ENCODE data around the gene PCDHB5.
"Not testable (repeated sequence)": the region's sequence is repeated elsewhere in the genome, so short reads cannot be mapped to it uniquely, and the experiment has no call there.

The PCDHB5 gene

DNA sequence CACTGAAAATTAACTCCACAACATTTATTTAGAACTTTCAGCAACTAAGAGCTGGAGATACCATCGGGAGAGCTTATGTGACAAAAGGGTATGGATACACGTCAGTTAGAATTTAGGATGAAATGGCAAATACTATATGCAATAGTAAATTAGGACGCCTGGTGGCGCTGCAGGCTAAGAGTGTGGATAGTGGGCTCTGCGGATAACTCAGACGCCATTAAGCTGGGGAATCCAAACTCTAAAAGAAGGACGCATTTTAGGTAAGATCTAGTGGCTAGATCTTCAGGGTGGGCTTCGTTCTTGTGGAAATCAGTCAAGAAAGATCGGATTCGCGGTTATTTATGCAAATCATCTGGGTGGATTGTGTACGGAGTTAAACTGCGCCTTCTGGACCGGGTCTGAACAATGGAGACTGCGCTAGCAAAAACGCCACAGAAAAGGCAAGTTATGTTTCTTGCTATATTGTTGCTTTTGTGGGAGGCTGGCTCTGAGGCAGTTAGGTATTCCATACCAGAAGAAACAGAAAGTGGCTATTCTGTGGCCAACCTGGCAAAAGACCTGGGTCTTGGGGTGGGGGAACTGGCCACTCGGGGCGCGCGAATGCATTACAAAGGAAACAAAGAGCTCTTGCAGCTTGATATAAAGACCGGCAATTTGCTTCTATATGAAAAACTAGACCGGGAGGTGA, at the start of gene PCDHB5:
TSS of gene PCDHB5 (plus strand) at position 177 of the 688 bp plus-strand sequence. CDS start at position 406, 229 bp downstream.
- peak within 1 kb of the TSS; percentile 34 for H3K4me3 ChIP-seq (ENCODE audit: low read depth, low read length)
- no peak for DNase-seq (ENCODE audit: low read depth)

DNA sequence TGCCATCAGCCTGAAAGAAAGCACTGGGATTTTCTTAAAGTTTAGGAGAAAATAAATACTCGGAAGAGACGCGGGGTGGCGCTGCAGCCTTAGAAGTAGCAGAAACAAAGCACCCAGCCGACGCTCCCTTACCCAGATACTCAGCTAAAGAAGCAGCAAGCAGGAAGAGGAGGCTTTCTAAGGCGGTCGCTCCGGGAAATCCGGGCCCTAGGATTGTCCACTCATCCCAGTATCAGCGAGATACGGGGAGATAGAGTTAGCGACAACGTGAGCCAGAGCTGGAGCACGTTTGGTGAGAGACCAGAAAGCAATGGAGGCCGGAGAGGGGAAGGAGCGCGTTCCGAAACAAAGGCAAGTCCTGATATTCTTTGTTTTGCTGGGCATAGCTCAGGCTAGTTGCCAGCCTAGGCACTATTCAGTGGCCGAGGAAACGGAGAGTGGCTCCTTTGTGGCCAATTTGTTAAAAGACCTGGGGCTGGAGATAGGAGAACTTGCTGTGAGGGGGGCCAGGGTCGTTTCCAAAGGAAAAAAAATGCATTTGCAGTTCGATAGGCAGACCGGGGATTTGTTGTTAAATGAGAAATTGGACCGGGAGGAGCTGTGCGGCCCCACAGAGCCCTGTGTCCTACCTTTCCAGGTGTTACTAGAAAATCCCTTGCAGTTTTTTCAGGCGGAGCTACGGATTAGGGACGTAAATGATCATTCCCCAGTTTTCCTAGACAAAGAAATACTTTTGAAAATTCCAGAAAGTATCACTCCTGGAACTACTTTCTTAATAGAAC, 40.3 kb upstream of the PCDHB5 start, which contains the start of gene PCDHB2:
TSS of gene PCDHB2 (plus strand) at position 135 of the 782 bp plus-strand sequence. CDS start at position 311, 176 bp downstream.
- H3K4me3 ChIP-seq (ENCODE audit: low read depth, low read length), result peak within 1 kb of the TSS; percentile 27

DNA sequence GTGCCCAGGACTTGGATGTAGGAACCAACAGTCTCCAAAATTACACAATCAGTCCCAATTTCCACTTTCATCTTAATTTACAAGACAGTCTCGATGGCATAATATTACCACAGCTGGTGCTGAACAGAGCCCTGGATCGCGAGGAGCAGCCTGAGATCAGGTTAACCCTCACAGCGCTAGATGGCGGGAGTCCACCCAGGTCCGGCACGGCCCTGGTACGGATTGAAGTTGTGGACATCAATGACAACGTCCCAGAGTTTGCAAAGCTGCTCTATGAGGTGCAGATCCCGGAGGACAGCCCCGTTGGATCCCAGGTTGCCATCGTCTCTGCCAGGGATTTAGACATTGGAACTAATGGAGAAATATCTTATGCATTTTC, 39.8 kb upstream of the PCDHB5 start:
- peak overlapping the region; percentile 27 for H3K4me3 ChIP-seq (ENCODE audit: low read depth, low read length)
- DNase-seq (ENCODE audit: low read depth), result no peak

More for the DNA sequence above, 40.3 kb upstream of the PCDHB5 start, which contains the start of gene PCDHB2:
- DNase-seq (ENCODE audit: low read depth), result no peak

DNA sequence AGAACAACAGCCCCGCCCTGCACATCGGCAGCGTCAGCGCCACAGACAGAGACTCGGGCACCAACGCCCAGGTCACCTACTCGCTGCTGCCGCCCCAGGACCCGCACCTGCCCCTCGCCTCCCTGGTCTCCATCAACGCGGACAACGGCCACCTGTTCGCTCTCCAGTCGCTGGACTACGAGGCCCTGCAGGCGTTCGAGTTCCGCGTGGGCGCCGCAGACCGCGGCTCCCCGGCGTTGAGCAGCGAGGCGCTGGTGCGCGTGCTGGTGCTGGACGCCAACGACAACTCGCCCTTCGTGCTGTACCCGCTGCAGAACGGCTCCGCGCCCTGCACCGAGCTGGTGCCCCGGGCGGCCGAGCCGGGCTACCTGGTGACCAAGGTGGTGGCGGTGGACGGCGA, 38.8 kb upstream of the PCDHB5 start:
- DNase-seq (ENCODE audit: low read depth); H3K4me3 ChIP-seq (ENCODE audit: low read depth, low read length): not testable (repeated sequence)

DNA sequence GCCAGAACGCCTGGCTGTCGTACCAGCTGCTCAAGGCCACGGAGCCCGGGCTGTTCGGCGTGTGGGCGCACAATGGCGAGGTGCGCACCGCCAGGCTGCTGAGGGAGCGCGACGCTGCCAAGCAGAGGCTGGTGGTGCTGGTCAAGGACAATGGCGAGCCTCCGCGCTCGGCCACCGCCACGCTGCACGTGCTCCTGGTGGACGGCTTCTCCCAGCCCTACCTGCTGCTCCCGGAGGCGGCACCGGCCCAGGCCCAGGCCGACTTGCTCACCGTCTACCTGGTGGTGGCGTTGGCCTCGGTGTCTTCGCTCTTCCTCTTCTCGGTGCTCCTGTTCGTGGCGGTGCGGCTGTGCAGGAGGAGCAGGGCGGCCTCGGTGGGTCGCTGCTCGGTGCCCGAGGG, 38.4 kb upstream of the PCDHB5 start:
- not testable (repeated sequence) for DNase-seq (ENCODE audit: low read depth); H3K4me3 ChIP-seq (ENCODE audit: low read depth, low read length)

DNA sequence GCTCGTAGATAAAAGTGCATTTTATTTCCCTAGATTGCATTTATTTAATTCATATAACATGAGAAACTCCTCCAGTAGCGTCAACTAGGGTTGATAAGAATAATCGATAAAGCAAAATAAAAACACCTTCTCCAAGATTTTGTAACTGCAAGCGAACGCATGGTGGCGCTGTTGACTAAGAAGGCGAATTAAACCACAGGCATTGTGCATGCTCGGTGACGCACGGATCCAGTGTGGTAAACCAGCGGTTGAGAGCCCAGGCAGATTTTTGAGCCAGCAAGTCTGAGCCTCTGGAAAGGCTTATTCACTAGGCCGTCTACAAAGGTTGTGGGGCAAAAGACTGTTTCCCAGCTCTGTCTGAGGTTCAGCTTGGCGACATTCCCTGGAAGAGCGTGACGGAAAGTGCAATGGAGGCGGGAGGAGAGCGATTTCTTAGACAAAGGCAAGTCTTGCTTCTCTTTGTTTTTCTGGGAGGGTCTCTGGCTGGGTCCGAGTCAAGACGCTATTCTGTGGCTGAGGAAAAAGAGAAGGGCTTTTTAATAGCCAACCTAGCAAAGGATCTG, 34.7 kb upstream of the PCDHB5 start, which contains the start of gene PCDHB3:
TSS of gene PCDHB3 (plus strand) at position 231 of the 563 bp plus-strand sequence. CDS start at position 408, 177 bp downstream.
- DNase-seq (ENCODE audit: low read depth), result no peak
- H3K4me3 ChIP-seq (ENCODE audit: low read depth, low read length), result no peak within 1 kb of the TSS

DNA sequence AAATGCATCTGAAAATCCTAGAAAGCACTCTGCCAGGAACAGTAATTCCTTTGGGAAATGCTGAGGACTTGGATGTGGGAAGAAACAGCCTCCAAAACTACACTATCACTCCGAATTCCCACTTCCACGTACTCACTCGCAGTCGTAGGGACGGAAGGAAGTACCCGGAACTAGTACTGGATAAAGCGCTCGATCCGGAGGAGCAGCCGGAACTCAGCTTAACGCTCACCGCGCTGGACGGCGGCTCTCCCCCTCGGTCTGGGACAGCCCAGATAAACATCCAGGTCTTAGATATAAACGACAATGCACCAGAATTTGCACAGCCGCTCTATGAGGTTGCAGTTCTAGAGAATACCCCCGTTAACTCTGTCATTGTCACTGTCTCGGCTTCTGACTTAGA, 33.9 kb upstream of the PCDHB5 start:
- no peak for DNase-seq (ENCODE audit: low read depth)
- no peak overlapping the region for H3K4me3 ChIP-seq (ENCODE audit: low read depth, low read length)

DNA sequence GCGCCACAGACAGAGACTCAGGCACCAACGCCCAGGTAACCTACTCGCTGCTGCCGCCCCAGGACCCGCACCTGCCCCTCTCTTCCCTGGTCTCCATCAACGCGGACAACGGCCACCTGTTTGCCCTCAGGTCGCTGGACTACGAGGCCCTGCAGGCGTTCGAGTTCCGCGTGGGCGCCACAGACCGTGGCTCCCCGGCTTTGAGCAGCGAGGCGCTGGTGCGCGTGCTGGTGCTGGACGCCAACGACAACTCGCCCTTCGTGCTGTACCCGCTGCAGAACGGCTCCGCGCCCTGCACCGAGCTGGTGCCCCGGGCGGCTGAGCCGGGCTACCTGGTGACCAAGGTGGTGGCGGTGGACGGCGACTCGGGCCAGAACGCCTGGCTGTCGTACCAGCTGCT, 32.9 kb upstream of the PCDHB5 start:
- not testable (repeated sequence) for DNase-seq (ENCODE audit: low read depth); H3K4me3 ChIP-seq (ENCODE audit: low read depth, low read length)

DNA sequence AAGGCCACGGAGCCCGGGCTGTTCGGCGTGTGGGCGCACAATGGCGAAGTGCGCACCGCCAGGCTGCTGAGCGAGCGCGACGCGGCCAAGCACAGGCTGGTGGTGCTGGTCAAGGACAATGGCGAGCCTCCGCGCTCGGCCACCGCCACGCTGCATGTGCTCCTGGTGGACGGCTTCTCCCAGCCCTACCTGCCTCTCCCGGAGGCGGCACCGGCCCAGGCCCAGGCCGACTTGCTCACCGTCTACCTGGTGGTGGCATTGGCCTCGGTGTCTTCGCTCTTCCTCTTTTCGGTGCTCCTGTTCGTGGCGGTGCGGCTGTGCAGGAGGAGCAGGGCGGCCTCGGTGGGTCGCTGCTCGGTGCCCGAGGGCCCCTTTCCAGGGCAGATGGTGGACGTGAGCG, 32.5 kb upstream of the PCDHB5 start:
- DNase-seq (ENCODE audit: low read depth), result not testable (repeated sequence)

DNA sequence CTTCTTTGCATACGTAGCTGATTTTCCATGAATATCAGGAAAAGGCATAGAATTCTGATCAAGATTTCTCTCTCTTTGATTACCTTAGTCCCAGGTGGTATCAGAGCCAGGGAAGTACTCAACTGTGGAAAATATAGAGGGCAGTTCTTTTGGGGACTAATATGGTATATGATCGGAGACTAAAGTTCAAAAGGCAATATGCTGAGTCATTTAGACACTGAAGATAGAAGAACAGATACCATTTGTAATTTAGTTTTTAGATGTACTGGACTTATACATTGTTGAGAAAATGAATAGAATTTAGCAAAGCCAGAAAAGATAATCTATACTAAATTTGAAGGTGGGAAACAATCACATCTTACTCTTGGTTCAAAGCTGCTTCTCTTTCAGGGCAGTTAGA, 29.7 kb upstream of the PCDHB5 start:
- no peak for DNase-seq (ENCODE audit: low read depth)
- no peak overlapping the region for H3K4me3 ChIP-seq (ENCODE audit: low read depth, low read length)

More for the DNA sequence above, 32.5 kb upstream of the PCDHB5 start:
- not testable (repeated sequence) for H3K4me3 ChIP-seq (ENCODE audit: low read depth, low read length)

DNA sequence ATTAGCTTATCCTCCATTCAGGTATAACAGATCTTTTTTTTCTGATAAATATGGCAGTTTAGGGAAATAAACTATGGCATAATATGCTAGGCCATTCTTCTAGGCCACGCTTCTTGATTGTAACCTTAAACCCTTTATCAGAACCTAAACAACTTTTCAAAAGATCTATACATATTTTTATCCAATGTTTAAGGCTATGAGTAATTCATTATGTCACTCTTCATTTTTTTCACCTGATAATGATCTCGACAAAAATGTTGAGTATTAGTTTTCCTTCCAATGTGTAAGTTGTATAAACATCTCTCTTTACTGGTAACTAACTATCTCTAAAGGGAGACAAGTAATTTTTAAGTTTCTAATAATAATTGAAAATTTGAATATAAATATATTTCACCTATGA, 15.8 kb upstream of the PCDHB5 start:
- no peak for DNase-seq (ENCODE audit: low read depth)
- no peak overlapping the region for H3K4me3 ChIP-seq (ENCODE audit: low read depth, low read length)

DNA sequence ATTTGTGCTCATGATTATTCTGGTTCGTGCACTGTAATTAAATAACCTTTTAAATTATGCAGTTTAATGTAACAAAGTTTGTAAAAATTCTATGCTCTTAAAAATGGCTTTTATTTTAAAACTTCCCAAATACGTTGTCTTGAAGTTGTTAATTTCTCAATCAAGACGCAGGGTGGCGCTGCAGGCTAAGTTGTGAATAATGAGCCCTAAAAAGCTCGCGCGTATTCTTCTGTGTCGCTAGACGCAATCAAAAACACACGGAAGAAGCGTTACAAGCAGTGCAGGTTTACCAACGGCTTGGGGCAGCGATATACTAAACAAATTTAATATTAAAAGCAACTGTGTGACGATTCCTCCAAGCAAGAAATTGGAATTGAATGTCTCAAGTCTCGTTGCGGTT, 13.4 kb upstream of the PCDHB5 start, which contains the start of gene PCDHB4:
TSS of gene PCDHB4 (plus strand) at position 256 of the 400 bp plus-strand sequence. CDS start 181 bp downstream, outside the sequence.
- DNase-seq (ENCODE audit: low read depth), result no peak
- H3K4me3 ChIP-seq (ENCODE audit: low read depth, low read length), result no peak within 1 kb of the TSS

DNA sequence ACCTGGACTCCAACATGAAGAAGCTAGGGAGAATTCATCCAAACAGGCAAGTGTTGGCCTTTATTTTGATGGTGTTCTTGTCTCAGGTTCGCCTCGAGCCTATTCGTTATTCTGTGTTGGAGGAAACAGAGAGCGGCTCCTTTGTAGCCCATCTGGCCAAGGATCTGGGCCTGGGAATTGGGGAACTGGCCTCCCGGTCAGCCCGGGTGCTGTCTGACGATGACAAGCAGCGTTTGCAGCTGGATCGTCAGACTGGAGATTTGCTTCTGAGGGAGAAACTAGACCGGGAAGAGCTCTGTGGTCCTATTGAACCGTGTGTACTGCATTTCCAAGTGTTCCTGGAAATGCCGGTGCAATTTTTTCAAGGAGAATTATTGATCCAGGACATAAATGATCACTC, 13.0 kb upstream of the PCDHB5 start:
- no peak overlapping the region for H3K4me3 ChIP-seq (ENCODE audit: low read depth, low read length)
- DNase-seq (ENCODE audit: low read depth), result no peak

DNA sequence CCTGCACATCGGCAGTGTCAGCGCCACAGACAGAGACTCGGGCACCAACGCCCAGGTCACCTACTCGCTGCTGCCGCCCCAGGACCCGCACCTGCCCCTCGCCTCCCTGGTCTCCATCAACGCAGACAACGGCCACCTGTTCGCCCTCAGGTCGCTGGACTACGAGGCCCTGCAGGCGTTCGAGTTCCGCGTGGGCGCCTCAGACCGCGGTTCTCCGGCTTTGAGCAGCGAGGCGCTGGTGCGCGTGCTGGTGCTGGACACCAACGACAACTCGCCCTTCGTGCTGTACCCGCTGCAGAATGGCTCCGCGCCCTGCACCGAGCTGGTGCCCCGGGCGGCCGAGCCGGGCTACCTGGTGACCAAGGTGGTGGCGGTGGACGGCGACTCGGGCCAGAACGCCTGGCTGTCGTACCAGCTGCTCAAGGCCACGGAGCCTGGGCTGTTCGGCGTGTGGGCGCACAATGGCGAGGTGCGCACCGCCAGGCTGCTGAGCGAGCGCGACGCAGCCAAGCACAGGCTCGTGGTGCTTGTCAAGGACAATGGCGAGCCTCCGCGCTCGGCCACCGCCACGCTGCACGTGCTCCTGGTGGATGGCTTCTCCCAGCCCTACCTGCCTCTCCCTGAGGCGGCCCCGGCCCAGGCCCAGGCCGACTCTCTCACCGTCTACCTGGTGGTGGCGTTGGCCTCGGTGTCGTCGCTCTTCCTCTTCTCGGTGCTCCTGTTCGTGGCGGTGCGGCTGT, 11.4 kb upstream of the PCDHB5 start:
- DNase-seq (ENCODE audit: low read depth); H3K4me3 ChIP-seq (ENCODE audit: low read depth, low read length): not testable (repeated sequence)

DNA sequence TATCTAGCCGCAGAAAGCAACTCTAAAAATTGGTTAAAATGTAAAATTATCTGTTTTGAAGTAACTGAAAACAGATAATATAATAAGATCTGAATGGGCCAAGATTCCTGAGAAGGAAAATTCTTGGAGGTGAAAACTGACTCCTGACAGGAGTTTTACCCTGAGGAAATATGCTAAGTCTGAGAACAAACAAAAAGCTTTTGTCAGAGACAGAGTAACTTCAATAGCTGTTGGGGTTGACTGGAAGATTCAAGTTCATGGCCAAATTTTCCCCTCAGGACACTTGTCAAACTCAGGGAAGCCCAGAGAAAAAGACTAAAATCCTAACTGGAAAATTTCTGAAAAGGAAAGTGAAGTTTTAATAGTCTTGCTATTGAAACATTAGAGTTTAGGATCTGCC, 7.7 kb upstream of the PCDHB5 start:
- no peak overlapping the region for H3K4me3 ChIP-seq (ENCODE audit: low read depth, low read length)
- DNase-seq (ENCODE audit: low read depth), result no peak

DNA sequence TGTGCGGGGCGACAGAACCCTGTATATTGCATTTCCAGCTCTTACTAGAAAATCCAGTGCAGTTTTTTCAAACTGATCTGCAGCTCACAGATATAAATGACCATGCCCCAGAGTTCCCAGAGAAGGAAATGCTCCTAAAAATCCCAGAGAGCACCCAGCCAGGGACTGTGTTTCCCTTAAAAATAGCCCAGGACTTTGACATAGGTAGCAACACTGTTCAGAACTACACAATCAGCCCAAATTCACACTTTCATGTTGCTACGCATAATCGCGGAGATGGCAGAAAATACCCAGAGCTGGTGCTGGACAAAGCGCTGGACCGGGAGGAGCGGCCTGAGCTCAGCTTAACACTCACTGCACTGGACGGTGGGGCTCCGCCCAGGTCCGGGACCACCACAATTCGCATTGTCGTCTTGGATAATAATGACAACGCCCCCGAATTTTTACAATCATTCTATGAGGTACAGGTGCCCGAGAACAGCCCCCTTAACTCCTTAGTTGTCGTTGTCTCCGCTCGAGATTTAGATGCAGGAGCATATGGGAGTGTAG, 786 bp downstream of the PCDHB5 start:
- peak overlapping the region; percentile 34 for H3K4me3 ChIP-seq (ENCODE audit: low read depth, low read length)
- DNase-seq (ENCODE audit: low read depth), result no peak

DNA sequence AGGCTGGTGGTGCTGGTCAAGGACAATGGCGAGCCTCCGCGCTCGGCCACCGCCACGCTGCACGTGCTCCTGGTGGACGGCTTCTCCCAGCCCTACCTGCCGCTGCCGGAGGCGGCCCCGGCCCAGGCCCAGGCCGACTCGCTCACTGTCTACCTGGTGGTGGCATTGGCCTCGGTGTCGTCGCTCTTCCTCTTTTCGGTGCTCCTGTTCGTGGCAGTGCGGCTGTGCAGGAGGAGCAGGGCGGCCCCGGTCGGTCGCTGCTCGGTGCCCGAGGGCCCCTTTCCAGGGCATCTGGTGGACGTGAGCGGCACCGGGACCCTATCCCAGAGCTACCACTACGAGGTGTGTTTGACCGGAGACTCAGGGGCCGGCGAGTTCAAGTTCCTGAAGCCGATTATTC, 2.3 kb downstream of the PCDHB5 start:
- DNase-seq (ENCODE audit: low read depth); H3K4me3 ChIP-seq (ENCODE audit: low read depth, low read length): not testable (repeated sequence)

DNA sequence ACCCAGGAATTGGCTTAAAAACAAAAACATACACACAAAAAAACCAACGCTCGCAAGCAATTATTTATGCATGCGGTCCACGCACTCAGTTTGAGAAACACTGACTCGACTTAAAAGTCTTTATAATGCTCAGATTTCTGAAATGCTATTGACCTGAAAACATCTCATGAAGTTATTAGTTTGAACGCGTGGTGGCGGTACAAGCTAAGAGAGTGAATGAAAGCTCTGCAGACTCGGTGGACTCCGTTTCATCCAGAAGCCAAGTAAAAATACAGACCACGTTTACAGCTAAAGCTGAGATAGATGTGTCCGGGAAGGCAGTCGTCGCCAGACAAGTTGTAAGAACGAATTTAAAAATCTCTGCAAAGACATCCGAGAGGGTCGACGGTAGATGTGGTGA, 14.8 kb downstream of the PCDHB5 start, which contains the start of gene PCDHB6:
TSS of gene PCDHB6 (plus strand) at position 246 of the 400 bp plus-strand sequence. CDS start 201 bp downstream, outside the sequence.
- no peak within 1 kb of the TSS for H3K4me3 ChIP-seq (ENCODE audit: low read depth, low read length)
- no peak for DNase-seq (ENCODE audit: low read depth)
